Measurements from ENCODE around the gene SEMA4A.

The SEMA4A gene

GRCh38 chr1:156220226-156220625 is 66.8 kb downstream of the SEMA4A start:
- H3K27ac ChIP-seq, result no peak overlapping the region
- TF ChIP-seq, protein P1, sequence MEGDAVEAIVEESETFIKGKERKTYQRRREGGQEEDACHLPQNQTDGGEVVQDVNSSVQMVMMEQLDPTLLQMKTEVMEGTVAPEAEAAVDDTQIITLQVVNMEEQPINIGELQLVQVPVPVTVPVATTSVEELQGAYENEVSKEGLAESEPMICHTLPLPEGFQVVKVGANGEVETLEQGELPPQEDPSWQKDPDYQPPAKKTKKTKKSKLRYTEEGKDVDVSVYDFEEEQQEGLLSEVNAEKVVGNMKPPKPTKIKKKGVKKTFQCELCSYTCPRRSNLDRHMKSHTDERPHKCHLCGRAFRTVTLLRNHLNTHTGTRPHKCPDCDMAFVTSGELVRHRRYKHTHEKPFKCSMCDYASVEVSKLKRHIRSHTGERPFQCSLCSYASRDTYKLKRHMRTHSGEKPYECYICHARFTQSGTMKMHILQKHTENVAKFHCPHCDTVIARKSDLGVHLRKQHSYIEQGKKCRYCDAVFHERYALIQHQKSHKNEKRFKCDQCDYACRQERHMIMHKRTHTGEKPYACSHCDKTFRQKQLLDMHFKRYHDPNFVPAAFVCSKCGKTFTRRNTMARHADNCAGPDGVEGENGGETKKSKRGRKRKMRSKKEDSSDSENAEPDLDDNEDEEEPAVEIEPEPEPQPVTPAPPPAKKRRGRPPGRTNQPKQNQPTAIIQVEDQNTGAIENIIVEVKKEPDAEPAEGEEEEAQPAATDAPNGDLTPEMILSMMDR (conservative IDR thresholded peaks at IDR 0.05), result no peak
- no peak for TF ChIP-seq ZFX (IDR thresholded peaks at IDR 0.05)

DNA sequence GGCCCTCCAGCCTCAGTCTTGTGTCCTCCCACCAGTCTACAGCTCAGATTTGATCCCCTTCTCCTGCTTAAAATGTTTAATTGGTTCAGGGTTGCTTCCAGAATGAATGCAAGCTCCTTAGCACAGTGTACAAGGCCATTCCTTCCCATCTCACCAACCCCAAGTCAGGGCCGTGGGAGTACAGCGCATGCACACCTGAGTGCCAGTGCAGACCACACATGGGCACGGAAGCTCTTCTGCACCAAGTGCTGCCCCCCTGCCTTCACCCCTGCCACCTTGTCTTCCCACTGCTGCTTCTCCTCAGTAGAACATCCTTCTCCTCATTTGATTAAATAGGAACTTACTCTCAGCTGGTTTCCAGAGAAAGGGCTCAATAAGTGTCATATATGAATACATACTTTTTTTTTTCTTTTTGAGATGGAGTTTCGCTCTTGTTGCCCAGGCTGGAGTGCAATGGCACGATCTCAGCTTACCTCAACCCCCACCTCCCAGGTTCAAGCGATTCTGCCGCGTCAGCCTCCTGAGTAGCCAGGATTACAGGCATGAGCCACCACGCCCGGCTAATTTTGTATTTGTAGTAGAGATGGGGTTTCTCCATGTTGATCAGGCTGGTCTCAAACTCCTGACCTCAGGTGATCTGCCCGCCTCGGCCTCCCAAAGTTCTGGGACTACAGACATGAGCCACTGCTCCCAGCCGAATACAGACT is 68.8 kb downstream of the SEMA4A start:
- H3K27ac ChIP-seq, result no peak overlapping the region
- no peak for TF ChIP-seq ZFX (IDR thresholded peaks at IDR 0.05)
- TF ChIP-seq, protein P1 (conservative IDR thresholded peaks at IDR 0.05), result no peak

- no peak overlapping the region for H3K27ac ChIP-seq
Observed at GRCh38 chr1:156225677-156226014, 72.3 kb downstream of the SEMA4A start.

DNA sequence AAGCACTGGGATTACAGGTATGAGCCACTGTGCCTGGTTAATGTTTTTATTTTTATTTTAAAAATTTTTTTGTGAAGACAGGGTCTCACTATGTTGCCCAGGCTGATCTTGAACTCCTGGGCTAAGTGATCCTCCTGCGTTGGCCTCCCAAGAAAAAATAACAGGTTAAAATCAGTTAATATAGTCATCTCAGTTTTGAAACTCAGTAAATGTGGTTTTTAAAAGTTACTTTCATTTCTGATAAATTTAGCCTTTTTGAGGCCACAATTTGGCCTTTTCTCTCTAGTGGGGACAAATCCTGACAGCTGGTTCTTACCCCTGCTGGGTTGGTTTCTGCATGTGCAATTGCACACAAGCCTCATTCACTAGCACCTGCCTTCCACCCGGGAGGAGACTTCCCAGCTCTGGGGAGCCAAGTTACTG is 72.7 kb downstream of the SEMA4A start:
- TF ChIP-seq, protein P1 (conservative IDR thresholded peaks at IDR 0.05), result no peak
- TF ChIP-seq ZFX (IDR thresholded peaks at IDR 0.05), result no peak
- no peak overlapping the region for H3K27ac ChIP-seq

More at GRCh38 chr1:156225677-156226014, 72.3 kb downstream of the SEMA4A start:
- TF ChIP-seq, protein P1 (conservative IDR thresholded peaks at IDR 0.05), result no peak; the same call in 1 of the 2 replicates
- no peak for TF ChIP-seq ZFX (IDR thresholded peaks at IDR 0.05)

- TF ChIP-seq, protein P1 (conservative IDR thresholded peaks at IDR 0.05), result no peak
- TF ChIP-seq ZFX (IDR thresholded peaks at IDR 0.05), result no peak
- H3K27ac ChIP-seq, result no peak overlapping the region
Observed at GRCh38 chr1:156226782-156227181, 73.4 kb downstream of the SEMA4A start.

Measured in C4-2B (cell line).